ENCODE measurements around the gene MARVELD2. TPM values are rescaled to one million over a fixed set of nuclear protein-coding genes. Genes with fewer than 3 reads are reported as not detected.

MARVELD2 gene
- total and polyA plus RNA-seq, 9 of the 15 experiments (the other 6 are each of a cell fraction or from before 2014, with no cell fraction given), result 0.03 to 0.29 (median 0.06) TPM; not detected in 3

DNA sequence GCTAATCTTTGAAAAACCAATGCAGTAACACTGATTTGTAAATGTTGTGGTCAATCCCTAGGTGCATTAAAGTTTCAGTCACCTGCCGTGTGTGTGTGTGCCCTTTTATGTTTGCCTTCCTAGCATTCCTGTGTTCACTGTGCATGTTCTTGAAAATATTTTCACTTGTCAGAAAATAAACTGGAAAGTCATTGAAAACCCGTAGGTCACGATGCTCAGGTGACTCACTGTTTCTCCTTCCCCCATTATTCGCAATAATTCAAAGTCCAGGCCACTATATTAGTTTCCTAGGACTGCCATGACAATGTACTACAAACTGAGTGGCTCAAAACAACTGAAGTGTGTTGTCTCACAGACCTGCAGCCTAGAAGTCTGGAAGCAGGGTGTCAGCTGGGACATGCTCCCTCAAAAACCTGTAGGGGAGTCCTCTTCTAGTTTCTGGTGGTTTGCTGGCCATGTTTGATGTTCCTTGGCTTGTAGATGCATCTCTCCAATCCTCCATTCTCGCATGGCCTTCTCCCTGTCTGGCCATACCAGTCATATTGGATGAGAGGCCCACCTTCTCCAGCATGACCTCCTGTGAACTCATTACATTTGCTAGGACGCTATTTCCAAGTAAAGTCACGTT is 29.3 kb downstream of the MARVELD2 start (continued):
- TF ChIP-seq ZEB2 (IDR thresholded peaks at IDR 0.05), result no peak
- TF ChIP-seq, protein P1, sequence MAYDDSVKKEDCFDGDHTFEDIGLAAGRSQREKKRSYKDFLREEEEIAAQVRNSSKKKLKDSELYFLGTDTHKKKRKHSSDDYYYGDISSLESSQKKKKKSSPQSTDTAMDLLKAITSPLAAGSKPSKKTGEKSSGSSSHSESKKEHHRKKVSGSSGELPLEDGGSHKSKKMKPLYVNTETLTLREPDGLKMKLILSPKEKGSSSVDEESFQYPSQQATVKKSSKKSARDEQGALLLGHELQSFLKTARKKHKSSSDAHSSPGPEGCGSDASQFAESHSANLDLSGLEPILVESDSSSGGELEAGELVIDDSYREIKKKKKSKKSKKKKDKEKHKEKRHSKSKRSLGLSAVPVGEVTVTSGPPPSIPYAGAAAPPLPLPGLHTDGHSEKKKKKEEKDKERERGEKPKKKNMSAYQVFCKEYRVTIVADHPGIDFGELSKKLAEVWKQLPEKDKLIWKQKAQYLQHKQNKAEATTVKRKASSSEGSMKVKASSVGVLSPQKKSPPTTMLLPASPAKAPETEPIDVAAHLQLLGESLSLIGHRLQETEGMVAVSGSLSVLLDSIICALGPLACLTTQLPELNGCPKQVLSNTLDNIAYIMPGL (CRISPR knock-in tag; IDR thresholded peaks at IDR 0.05), result no peak
- TF ChIP-seq SMAD1 (IDR thresholded peaks at IDR 0.05; ENCODE audit: low read depth, low read length, partially characterized antibody), result no peak
- TF ChIP-seq CBX3 (IDR thresholded peaks at IDR 0.05; ENCODE audit: borderline replicate concordance in 1 of 2, low read length in 2 of 2), result no peak
- TF ChIP-seq BRD4 (IDR thresholded peaks at IDR 0.05), result no peak
- TF ChIP-seq, protein P2, sequence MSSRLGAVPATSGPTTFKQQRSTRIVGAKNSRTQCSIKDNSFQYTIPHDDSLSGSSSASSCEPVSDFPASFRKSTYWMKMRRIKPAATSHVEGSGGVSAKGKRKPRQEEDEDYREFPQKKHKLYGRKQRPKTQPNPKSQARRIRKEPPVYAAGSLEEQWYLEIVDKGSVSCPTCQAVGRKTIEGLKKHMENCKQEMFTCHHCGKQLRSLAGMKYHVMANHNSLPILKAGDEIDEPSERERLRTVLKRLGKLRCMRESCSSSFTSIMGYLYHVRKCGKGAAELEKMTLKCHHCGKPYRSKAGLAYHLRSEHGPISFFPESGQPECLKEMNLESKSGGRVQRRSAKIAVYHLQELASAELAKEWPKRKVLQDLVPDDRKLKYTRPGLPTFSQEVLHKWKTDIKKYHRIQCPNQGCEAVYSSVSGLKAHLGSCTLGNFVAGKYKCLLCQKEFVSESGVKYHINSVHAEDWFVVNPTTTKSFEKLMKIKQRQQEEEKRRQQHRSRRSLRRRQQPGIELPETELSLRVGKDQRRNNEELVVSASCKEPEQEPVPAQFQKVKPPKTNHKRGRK (tag; IDR thresholded peaks at IDR 0.05), result no peak
- no peak for TF ChIP-seq EP300 (IDR thresholded peaks at IDR 0.05; ENCODE audit: low read length)
- TF ChIP-seq ZNF146 (CRISPR knock-in tag; IDR thresholded peaks at IDR 0.05; ENCODE audit: unreplicated experiment), result no peak
- no peak for TF ChIP-seq FOXK2 (conservative IDR thresholded peaks at IDR 0.05 in 1 of 2, IDR thresholded peaks at IDR 0.05 in 1 of 2; ENCODE audit: low read depth in 2 of 2)
- TF ChIP-seq E2F3 (CRISPR knock-in tag; IDR thresholded peaks at IDR 0.05), result no peak

All from K562 (cell line).